Measurements from ENCODE around the gene FUT1.

FUT1 gene

GRCh38 chr19:48715681-48716171 is 36.7 kb downstream of the FUT1 start:
- DNase-seq: no peak

GRCh38 chr19:48714759-48715675 is 37.4 kb downstream of the FUT1 start:
- no peak for DNase-seq

DNA sequence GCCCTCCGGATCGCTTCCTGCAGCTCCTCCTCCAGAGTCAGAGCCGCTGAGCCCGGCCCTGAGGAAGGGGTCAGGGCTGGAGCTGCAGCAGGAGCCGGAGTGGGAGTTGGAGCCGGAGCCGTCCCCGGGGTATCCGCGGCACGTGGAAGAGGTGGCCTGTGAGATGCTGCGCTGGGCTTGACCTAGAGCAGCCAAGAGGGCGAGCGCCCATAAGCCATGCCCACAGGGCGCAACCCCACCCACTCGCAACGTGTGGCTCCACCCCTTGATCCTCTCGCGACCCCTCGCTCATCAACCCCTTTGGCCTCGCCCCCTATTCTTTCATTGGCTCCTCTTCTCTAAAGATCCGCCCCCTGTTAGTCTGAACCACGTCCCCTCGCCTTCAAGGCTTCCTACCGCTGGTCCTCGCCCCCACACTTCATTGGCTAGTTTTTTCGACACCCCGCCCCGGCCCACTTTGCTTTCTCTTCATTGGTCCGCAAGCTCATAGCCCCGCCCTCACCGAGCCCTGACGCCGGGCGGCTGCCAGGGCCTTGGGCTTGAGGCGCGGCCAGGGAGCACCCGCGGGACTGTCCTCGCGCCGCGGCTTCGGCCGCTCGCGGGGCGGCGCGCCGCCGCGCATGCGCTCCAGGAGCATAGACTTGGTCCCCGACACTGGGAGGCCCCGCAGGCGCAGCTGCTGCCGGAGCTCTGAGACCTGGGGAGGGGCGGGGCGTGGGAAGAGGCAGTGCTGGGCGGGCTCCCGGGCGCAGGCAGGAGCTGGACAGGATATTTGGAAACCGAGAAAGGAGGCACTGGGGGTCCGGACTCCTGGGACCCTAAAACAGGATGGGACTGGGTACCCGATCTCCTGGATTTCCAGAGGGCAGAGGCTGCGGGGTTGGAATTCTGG is 38.3 kb downstream of the FUT1 start:
- peak; percentile 99 for DNase-seq

DNA sequence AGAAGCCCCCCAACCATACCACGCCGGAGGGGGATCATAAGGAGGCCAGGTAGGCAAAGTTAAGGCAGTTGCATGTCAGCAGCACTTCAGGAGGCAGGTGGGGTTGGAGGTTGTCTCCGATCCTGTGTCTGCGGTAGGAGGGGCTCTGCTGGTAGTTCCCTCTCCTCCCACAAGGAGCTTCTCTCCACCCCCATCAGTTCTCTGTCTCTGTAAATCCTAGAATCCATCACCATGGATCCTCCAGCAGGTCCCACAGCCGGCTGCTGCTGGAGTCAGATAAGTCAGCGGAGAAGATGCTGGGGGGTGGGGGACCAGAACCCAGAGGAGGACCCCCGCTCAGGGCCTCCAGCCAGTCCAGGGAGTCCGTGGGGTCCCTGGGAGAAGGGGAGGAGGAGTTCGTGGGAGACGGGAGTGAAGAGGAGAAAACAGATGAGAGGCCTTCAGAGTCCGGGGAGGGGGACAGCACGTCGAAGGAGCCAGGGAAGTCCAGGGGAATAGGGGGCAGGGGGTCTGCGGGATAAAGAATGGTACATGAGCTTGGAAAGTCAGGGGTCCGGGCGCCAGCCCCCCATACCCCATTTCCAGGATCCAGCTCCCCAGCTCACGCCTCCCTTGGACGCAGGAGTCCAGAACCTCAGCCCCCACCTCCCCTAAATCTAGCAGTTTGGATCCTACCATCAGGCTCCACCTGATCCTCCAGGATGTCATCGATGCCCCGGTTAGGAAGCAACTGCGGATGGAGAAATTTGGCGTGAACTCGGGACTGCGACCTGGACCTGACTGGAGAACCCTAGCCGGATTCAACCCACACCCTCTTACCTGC is 39.2 kb downstream of the FUT1 start:
- no peak for DNase-seq

DNA sequence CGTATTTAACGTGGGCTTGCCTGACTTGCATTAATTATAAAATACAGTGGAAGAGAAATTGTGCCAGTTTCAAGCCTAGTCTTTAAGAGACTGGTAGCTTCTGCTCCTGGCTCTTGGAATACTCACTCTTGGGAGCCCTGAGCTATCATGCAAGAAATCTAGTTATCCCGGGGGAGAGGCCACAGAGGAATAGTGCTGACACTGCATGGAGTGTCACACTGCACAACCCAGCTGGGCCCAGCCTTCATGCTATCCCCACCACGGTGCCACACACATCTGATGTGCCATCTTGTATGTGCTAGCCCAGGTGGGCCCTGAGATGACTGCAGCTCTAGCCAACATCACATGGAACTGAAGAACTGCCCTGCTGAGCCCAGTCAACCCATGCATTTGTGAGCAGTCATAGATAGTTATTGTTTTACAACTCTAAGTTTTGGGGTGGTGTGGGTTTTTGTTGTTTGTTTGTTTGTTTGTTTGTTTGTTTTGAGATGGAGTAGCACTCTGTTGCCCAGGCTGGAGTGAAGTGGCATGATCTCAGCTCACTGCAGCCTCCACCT is 41.3 kb downstream of the FUT1 start:
- no peak for DNase-seq

- no peak for DNase-seq
These were observed 44.0 kb downstream of the FUT1 start for GRCh38 chr19:48708471-48708870.

GRCh38 chr19:48705431-48705830 is 47.0 kb downstream of the FUT1 start:
- no peak for DNase-seq

- no peak for DNase-seq
These were observed 49.1 kb downstream of the FUT1 start for GRCh38 chr19:48703316-48703715.

DNA sequence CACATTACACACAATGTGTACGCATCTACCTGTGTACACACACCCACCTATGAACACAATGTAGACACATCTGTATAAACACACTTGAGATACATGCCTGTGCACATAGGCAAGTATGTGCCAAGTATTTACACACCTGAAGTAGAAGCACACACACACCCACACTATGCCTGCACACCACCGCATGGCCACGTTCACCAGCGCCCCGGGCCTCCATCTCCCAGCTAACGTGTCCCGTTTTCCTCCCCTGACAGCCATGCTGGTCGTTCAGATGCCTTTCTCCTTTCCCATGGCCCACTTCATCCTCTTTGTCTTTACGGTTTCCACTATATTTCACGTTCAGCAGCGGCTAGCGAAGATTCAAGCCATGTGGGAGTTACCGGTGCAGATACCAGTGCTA is 49.7 kb downstream of the FUT1 start:
- no peak for DNase-seq

DNA sequence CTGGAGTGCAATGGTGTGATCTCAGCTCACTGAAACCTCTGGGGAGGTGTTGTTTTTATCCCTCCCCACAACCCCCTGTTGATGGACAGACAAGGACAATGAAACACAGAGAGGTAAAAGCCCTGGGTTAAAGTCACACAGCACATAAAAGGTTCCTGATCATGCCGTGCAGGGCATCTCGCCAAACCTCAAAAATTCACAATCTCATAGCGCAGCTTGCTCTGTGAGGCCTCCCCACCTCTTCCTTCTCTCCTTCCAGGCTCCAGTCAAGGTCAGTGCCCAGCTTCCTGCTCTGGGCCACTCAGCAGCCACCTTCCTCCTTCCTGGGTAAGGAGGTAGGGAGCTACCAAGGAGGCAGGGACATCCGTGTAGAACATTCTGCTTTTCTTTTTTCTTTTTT is 54.4 kb downstream of the FUT1 start:
- no peak for DNase-seq

Measured in CD4-positive, alpha-beta T cell treated with Interleukin-21 for 1 hour (primary cell).